HG02943 (cell line): ENCODE data around the gene FLAD1.

Source experiments
- ATAC-seq: cut with Tn5 transposase; IDR thresholded peaks from one replicate; pipeline ENCODE4 v1.9.1; 2021; ENCODE audit warnings: mild to moderate bottlenecking, low read depth, moderate library complexity; ENCODE audit not compliant: unreplicated experiment

The FLAD1 gene

DNA sequence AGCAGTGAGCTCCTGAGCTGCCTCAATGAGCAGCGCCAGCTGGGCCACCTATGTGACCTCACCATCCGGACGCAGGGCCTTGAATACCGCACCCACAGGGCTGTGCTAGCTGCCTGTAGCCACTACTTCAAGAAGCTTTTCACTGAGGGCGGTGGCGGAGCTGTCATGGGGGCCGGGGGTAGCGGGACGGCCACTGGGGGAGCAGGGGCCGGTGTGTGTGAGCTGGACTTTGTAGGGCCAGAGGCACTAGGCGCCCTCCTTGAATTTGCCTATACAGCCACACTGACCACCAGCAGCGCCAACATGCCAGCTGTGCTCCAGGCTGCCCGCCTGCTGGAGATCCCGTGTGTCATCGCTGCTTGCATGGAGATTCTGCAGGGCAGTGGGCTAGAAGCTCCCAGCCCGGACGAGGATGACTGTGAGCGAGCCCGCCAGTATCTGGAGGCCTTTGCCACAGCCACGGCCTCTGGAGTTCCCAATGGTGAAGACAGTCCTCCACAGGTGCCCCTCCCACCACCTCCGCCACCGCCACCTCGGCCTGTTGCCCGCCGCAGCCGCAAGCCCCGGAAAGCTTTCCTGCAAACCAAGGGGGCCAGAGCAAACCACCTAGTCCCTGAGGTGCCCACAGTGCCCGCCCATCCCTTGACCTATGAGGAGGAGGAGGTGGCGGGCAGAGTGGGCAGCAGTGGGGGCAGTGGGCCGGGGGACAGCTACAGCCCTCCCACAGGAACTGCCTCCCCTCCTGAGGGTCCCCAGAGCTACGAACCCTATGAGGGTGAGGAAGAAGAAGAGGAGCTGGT is 31.8 kb downstream of the FLAD1 start:
- no peak for ATAC-seq

DNA sequence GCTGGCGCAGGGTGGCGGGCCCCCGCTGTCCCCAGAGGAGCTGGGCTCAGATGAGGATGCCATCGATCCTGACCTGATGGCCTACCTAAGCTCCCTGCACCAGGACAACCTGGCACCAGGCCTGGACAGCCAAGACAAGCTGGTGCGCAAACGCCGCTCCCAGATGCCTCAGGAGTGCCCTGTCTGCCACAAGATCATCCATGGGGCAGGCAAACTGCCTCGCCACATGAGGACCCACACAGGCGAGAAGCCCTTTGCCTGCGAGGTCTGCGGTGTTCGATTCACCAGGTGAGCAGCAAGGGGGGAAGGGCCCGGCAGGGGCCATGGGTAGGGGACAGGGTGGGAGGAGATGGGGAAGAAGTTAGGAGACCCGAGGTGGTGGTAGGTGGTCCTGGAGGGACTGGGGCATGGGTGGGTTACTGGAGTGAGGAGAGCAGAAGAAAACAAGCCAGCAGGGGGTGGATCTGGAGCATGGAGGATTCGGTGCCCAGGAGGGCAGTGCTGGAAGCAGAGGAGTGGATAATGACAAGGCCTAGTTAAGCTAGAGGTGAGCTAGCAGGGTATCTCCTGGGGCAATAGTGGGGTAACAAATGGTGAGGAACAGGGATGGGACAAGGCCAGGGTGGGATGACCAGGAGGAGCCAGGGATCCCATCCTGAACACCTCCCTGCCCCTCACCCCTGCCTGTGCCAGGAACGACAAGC is 32.5 kb downstream of the FLAD1 start:
- no peak for ATAC-seq

DNA sequence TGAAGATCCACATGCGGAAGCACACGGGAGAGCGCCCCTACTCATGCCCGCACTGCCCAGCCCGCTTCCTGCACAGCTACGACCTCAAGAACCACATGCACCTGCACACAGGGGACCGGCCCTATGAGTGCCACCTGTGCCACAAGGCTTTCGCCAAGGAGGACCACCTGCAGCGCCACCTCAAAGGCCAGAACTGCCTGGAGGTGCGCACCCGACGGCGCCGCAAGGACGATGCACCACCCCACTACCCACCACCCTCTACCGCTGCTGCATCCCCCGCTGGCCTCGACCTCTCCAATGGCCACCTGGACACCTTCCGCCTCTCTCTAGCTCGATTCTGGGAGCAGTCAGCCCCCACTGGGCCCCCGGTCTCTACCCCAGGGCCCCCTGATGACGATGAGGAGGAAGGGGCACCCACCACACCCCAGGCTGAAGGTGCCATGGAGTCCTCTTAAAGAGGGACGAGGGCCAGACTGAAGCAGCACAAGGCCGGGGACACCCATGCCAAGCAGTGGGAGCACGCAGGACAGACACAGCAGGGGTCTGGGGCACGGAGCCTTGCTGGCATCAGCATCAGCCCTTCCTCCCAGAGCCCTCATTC is 33.2 kb downstream of the FLAD1 start:
- ATAC-seq: no peak

DNA sequence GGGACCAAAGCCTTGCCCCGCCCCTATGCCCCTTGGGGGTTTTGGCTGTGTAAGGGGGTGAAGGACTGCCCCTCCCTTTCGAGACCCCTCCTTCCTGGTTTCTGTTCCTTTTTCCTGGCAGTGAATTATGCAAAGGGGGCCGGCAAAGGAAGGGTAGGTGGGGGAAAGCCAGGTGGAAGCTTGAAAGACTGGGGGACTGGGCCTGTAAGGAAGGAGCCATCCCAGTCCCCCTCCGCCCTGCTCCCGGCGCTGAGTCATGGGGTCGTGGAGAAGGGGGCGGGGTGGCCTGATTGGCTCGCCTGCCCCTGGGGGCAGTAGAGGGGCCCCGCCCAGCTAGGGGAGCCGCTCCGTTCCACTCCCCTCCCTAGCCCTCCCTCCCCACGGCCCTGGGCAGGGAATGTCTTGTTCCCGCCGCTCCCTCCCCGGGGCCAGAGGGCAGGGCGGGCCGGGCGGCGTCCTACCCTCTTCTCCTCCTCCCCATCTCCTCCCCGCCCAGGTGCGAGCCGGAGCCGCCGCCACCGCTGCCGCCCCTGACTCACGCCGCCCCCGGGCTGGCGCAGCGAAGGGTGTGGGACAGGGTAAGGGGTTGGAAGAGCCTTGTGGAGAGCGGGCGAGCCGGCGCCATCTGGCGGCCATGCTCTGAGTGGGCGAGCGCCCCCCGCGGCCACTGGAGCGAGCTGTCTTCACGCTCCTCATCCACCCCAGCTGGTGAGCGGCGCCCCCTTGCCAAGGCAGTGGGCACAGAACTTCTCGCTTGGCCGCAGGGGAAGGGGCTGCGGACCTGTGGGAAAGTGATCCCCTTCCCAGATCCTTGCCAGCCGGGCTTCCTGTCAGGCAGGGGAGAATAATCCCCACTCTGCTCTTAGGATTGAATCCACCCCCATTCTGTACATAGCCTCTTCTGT is 34.1 kb downstream of the FLAD1 start:
- ATAC-seq: peak; percentile 58

DNA sequence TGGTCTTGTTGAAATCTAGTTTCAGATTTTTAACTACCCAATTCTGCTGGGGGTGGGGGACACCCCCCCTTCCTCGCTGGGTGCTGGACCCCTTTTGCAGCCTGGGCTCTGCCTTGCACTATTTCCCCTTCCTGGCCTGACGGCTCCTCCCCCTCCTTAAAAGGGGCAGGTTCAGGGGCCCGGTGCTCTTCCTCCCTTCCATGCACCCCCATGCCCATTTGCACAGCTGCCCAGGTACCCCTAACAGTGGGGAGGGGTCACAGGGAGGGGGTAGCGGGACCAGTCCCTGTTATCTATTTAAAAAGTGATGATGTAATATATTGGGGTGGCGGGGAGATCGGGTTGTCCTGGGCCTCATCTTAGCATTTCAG is 34.8 kb downstream of the FLAD1 start:
- ATAC-seq: no peak

DNA sequence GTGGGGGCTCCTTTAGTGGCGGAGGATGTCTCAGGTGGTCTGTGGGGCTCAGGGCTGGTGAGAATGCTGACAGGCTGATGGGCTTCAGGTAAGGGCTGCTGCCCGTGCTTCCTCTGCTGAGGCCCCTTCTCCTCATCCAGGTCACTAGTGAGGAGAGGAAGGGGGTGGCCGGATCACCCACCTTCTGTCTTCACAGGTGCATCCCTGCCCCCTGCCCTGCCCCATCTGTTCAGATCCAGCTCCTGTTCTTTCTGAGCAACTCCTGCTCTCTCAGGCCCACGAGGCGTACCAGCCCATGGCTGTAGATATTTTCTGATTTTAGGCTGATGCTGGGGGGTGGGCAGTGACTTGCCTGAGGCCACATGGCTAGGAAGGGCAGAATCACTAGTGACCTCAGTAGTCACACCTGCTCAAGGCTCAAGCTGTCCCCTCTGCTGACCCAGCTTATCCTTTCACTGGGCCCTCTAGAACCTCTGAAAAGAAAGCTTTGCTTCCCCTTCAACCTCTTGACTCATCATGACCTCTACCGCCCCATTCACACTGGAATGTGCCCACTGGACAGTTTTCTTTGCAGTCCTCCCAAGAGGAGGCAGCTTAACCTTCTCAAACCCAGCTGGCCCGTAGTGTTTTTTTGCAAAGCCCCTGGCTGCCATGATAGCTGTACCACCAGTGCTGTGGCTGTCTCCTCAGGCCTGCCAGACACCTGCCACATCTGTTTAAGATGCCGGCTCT is 35.6 kb downstream of the FLAD1 start:
- no peak for ATAC-seq

DNA sequence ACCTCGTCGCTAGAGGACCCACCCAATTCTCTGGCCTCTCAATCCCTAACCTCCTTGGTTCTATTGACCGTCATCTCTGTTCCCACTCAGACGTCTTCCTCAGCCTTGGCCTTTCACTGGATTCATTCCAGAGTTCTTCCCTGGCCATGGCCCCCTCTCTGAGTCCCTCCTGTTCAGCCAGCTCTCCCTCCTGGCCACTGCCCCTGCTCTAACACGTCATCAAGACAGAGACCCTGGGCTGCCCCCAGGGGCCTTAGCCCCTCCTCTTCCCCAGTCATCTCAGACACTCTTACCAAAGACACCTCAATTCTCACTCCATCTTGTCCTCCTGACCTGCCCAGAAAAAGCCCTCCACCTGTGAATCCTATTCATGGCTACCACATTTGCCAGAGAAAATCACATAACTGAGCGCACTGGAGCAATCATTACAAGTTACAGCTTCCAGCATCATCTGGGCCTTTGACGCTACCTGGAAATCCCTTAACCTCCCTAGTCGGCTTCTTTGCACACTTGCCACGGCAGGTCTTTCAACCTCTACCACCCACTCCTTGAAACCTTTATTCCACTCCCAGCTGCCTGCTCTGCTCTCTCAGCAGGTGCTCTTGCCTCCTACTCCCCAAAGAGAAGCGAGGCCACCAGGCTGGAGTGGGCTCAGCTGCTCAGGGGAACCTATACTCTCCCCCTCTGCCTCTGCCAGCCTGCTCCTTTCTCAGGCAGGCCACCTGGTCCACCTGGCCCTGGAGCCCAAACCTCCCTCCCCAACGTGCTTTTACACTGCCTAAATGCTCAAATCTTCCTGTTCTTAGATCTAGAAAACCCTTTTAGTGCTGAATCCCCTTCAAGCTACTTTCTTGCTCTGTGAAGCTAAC is 36.5 kb downstream of the FLAD1 start:
- ATAC-seq: no peak

DNA sequence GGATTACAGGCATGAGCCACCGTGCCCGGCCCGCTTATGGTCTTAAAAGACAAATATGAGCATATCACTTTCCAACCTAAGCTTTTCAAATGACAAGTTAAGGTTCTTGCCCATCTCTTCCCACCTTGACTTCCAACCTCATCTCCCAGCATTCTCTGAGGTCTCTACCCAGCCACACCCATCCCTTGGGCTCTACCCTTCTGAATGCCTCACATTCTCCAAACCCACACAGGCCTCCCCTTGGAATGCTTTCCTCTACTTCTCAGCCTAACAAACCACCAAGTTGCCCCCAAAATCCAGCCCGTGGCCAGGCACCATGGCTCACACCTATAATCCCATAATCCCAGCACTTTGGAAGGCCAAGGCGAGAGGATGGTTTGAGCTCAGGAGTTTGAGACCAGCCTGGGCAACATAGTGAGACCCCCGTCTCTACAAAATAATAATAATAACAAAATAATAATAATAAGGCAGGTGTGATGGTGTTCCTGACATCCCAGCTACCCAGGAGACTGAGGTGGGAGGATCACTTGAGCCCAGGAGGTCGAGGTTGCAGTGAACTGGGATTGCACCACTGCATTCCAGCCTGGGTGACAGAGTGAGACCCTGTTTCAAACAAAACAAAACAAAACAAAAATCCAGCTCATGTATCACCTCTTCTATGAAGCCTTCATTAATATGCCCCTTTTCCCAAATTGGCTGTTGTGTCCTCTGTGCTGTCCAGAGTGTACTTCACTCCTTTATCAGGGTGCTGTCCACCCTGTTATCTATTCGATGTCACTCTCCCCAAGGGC is 39.2 kb downstream of the FLAD1 start:
- no peak for ATAC-seq

DNA sequence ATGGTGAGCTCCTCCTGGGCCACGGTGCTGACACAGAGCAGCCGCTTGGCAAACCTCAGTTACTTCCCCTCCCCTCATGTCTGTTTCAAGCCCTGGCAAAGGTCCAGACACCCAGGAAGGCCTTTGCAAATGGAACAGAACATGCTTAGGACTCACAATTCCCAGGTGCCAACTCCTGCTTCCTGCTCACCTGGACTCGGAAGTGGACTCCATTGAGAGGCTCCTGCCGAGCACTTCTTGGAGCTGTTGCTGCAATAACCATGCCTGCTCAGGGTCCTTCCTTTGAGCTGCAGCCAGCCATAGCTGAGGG is 39.7 kb downstream of the FLAD1 start:
- no peak for ATAC-seq

DNA sequence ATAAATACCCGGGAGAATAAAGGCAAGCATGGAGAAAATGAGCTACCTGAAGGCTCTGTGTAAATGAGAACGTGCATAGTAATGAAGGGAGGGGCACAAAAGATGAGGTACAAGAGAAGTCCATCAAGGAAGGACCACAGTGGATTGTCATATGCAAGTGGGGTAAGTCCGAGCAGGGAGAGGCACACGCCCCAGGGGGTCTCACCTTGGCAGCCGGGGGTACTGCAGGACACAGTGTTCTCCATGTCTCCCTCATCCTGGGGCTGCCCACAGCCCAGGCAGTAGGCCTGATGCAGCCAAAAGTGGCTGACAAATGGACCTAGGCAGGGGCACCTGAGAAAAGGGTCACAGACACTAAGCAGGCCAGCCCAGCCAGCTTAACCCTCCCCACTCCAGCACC is 40.5 kb downstream of the FLAD1 start:
- ATAC-seq: no peak

DNA sequence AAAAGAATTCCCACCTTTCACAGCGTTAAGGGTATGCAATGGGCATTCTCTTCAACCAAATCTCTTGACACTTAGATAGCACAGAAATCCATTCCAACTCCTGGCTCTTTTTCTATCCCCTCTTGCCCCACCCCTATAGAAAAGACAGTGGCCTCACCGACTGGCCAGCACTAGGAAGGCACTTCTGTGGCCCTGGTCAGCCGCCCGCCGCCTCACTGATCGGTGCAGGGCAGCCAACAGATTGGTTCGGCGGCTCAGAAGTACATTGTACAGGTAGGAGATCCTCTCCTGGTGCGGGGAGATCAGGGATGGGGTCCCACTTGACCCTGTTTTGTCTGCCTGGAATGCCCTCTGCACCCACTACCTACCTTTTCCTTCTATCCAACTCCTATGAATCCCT is 41.2 kb downstream of the FLAD1 start:
- ATAC-seq: no peak

DNA sequence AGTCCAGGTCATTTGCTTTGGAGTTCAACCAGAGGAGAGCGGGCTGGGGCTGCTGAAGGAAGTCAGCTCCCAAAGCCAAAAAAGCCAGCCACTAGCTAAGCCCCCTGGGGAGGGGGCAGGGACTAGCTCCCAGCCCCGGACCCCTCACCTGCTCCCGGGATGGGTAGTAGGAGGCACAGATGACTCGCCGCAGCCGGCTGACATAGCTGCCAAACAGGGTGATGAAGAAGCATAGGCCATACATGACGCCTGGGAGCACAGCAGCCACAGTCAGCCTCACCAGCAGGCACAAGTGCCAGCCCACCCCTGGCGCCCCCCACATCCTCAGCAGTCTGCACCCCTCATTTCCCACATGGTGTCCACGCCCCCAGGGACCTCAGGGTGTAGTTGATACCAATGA is 43.0 kb downstream of the FLAD1 start:
- ATAC-seq: no peak

DNA sequence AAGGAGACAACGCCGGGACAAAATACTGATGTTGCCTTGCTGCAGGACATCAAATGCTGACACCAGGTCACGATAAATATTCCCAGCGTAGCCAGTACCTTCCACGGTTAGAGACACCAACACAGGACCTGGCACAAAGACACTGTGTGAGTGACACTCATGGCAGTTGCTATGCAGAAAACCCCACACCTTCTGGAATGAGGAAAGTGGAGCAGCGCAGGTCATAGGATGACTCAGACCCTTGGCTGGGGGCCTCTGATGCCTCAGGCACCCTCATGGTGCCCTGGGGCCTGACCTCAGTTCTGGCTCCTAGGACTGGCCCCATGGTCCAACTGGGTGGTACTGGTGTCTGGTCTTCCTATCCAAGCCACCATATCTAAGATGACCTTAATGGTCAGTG is 43.4 kb downstream of the FLAD1 start:
- no peak for ATAC-seq

DNA sequence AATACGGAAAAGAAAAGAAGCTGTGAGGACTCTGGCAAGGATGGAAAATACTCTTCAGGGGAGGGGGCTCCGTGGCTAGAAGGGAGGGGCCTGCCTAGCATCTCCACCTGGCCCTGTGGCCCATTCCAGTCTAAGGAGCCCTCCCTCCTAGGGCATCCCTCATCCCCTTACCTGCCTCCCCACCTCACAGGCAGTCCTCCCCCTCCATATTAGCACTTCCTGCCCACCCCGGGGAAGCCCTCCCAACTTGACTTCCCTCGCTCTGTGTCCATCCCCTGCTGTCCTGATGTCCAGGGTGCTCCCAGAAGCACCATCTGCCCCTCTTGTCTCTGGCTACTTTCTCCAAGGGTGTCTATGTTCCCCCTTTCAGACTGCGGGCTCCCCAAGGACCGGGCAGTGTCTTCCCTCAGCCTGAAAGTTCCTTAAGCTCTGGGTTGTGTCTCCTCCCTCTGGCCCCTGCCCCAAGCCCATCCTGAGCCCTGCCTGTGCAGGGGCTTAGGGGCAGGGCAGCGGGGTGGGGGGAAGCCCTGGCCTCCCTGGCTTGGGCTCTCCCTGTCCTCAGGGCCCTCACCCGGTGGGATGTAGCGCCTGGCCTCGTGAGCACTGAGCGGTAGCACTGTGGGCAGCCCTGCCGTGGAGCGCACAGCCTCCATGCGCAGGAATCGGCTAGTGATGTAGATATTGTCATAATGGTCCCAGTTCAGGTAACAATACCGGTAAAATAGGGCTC is 46.5 kb downstream of the FLAD1 start:
- ATAC-seq: no peak

DNA sequence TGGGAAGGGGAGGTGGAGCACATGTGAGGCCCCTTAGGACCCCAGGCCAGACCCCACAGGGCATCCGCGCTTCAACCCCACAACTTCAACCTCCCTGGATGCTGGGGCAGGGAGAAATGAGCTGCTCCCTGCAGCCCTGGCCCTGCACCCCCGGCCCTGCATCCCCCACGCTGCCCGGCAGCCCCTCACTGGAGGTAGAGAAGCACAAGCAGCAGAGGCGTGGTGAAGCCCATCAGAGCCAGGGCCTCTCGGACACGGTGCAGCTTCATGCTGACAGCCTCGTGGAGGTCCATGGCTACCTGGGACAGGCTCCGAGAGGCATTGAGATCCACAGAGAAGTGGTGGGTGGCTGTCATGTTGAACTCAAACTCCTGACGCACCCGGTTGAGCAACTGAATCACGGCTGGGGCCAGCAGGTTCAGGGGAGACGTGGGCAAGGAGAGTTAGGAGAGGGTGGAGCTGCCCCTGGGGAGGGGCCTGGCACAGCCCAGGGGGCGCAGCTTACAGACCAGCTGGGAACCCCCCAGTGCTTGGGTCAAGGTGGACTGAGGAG is 47.2 kb downstream of the FLAD1 start:
- ATAC-seq: no peak

DNA sequence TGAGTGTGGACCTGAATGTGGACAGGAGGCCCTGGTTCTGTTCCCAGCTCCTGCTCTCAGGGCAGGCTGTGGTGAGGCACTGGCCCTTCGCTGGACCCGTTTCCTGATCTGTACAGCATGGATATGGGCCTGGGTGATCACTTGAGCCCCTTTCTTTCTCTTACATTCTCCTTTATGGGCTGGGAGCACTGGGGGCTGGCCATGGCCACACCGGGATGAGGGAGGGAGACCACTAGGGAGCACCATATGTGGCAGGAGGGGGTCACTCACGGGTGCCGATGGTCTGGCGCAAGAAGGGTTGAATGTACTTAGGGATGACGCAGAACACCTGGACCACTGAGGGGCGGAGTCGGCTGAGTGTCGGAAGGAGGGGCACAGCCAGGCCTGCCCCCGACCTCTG is 47.8 kb downstream of the FLAD1 start:
- no peak for ATAC-seq

DNA sequence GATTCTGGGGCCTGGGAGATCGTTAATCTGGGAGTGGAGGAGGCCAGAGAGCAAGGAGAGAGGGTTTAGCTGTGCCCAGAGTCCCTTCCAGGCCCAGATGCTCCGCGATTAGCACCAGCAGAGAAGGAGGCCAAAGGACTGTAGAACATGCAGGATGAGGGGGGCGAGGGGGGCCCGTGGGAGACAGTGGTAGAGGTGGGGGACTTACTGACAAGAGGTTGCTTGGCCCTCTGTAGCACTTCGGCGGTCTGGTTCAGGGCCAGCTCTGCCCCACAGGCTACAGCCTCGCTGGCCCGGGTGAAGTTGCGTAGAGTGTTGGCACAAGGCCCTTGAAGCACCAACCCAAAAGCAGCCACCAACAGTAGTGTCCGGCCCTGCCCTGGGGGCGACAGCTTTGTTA is 49.7 kb downstream of the FLAD1 start:
- ATAC-seq: no peak

DNA sequence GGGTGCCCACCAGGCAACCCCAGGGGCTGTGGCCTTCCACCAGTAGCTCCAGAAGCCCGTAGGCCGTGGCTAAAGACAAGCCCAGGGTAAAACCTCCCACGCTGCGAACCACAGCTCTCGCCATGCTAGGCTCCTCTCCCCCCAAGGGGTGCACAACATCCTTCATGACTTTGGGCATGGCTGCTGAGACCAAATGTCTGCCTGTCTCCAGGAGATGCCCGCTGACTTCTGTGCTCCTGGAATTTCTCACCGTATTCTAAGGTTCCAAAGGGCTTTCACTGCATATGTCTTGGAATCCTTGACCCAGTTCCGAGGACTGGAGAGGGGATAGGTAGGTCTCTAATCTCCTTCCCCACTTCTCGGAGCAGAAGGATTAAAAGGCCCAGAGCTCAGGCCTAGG is 50.4 kb downstream of the FLAD1 start, which contains the start of the genes DCST1 and DCST2:
DCST1 (plus strand) TSS at position 301 of the 400 bp plus-strand sequence. CDS start 213 bp downstream, outside the sequence.
DCST2 (minus strand) TSS at position 258 of the 400 bp plus-strand sequence; CDS start at position 178, 80 bp downstream.
- no peak for ATAC-seq
